ENCODE results near the gene RNF224.

Gene RNF224

DNA sequence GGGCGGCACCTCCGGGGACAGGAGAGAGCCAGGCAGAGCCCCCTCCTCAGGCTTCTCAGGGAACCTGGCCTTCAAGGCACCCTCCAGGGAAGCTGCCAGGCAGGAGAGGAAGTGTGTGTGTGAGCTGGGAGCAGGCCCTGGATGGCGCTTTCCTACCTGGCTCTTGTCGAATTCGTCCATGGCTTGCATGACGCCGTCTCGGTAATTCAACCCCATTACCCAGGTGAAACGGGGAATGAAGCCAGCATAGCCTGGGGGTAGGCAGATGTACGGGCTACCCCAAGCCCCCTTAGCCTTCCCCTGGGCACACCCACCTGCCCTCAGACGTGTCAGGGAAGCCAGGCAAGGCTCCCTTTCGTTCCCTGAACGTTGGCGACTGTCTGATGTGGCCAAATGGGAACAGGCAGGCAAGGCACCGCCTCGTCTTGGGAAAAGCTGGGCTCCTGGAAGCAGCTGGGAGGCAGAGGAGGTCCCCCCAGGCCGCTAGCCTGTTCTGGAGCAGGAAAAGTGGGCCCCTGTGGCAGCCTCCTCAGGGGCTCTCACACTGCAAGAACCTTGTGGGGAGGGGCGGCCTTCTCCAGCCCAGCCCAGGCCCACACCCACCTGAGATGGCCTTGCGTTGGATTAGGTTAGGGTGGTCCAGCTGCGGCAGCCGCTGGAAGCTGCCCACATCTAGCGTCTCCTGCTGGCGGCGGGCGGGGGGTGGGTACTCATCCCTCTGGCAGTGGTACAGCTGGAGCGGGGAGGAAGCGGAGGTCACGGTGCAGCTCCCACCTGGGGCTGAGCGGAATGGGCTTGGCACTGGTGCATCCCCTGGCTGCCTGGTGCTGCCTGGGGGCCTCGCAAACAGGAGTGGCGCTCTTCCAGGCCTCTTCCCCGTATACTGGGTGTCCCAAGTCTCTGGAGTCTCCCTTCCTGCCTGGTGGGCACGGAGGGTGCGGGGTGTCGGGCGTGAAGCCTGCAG lies 17.5 kb downstream of the RNF224 start:
- H3K9ac ChIP-seq (ENCODE audit: insufficient read length, low read depth) = peak overlapping the region; percentile 2

DNA sequence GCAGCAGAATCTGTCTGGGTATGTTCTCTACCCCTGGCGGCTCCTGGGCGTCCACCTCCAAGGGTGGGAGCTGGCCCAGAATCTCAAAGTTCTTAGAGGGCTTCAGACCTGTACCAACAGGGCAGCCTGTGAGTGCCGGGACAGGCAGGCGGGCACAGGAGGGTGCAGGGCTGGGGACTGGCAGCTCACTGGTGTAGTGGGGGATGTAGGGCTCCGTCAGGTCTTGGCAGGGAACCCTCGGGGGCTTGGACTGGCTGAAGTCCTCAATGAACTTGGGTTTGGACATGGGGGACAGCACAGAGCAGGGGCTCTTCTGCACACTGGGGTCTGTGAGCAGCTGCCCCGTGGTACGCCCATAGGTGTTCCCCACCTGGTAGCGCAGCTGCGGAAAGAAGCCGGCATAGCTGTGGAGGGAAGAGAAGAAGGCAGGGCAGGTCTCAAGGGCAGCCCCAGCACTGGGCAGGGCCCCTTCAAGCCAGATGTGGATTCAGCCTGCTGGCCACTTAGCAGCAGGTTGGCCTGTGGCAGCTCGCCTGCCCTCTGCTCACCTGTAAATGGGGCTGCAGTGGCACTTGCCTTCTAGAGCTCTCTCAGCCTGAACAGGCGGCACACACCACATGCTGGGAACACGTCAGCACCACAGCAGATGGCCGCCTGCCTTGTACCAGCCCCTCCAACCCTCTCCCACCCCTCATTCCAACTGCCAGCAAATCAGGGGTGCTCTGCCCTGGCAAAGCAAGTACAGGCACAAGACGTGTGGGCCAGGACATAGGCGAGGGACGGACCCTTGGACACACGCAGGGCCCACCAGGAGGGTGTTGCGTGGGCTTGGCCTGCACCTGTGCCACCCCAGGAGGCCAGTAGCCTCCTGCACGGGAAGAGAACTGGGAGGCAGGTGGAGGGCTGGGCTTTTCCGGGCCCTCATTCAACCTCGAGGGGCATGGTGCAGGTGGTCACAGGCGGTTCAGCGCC lies 18.4 kb downstream of the RNF224 start:
- H3K27me3 ChIP-seq (ENCODE audit: insufficient read depth, insufficient read length) = peaks cover 6% of the 10 kb centered on the region
- TF ChIP-seq YY1 (IDR thresholded peaks at IDR 0.05; ENCODE audit: insufficient read depth, insufficient read length) (no peak), ZNF274 (IDR thresholded peaks at IDR 0.05; ENCODE audit: low read depth, low read length) (no peak), SUZ12 (IDR thresholded peaks at IDR 0.05; ENCODE audit: extremely low read depth, insufficient read depth, insufficient read length) (no peak)
- DNase-seq (ENCODE audit: low read depth, low spot score) = no peak
- H3K9me3 ChIP-seq (ENCODE audit: insufficient read depth, low read length) = no peaks in the 10 kb centered on the region
- no peak overlapping the region for H3K9ac ChIP-seq (ENCODE audit: insufficient read length, low read depth)
- peaks cover 41% of the 10 kb centered on the region for H3K4me1 ChIP-seq (ENCODE audit: insufficient read depth, insufficient read length)
- H3K4me3 ChIP-seq (ENCODE audit: insufficient read length, low read depth) = no peak overlapping the region
- peaks cover 27% of the 10 kb centered on the region for H3K36me3 ChIP-seq (ENCODE audit: insufficient read depth, insufficient read length, low read length)

More for the DNA sequence above, 17.5 kb downstream of the RNF224 start:
- peaks cover 6% of the 10 kb centered on the region for H3K27me3 ChIP-seq (ENCODE audit: insufficient read depth, insufficient read length)
- peaks cover 37% of the 10 kb centered on the region for H3K4me1 ChIP-seq (ENCODE audit: insufficient read depth, insufficient read length)
- no peak for TF ChIP-seq YY1 (IDR thresholded peaks at IDR 0.05; ENCODE audit: insufficient read depth, insufficient read length)
- no peak for TF ChIP-seq SUZ12 (IDR thresholded peaks at IDR 0.05; ENCODE audit: extremely low read depth, insufficient read depth, insufficient read length)
- TF ChIP-seq ZNF274 (IDR thresholded peaks at IDR 0.05; ENCODE audit: low read depth, low read length) = no peak
- DNase-seq (ENCODE audit: low read depth, low spot score) = no peak
- no peaks in the 10 kb centered on the region for H3K9me3 ChIP-seq (ENCODE audit: insufficient read depth, low read length)
- no peak overlapping the region for H3K4me3 ChIP-seq (ENCODE audit: insufficient read length, low read depth)
- peaks cover 27% of the 10 kb centered on the region for H3K36me3 ChIP-seq (ENCODE audit: insufficient read depth, insufficient read length, low read length)

DNA sequence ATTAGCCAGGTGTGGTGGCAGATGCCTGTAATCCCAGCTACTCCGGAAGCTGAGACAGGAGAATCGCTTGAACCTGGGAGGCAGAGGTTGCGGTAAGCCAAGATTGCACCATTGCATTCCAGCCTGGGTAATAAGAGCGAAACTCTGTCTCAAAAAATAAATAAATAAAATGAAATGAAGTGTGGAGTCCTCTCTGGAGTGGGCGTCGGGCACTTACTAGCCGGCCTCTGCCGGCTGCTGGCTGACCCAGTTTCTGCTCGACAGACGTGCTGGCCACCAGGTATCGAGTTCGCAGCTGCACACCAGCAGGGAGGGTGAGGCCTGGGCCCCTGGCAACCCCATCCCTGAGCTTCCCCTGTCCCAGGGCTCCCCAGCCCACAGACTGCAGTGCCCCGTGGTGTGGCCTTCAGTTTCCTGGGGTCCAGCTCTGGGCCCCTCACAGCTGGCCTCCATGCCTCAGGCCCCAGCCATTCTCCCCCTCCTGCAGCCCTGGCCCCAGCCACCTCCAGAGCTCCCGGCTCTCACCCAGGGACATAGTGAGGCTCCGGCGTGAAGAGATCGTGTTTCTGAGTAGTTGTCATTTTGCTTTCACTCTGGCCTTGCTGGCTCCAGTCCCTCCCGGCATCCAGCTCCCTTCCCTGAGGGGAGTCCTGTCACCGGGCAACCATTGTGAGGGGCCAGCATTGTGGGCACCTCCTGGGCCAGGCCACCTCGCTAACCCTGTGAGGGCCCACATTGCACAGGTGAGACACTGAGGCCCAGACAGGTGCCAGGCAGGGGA lies 20.0 kb downstream of the RNF224 start:
- DNase-seq (ENCODE audit: low read depth, low spot score) = no peak
- TF ChIP-seq SUZ12 (IDR thresholded peaks at IDR 0.05; ENCODE audit: extremely low read depth, insufficient read depth, insufficient read length) (no peak), YY1 (IDR thresholded peaks at IDR 0.05; ENCODE audit: insufficient read depth, insufficient read length) (no peak), ZNF274 (IDR thresholded peaks at IDR 0.05; ENCODE audit: low read depth, low read length) (no peak)
- H3K4me3 ChIP-seq (ENCODE audit: insufficient read length, low read depth) = no peak overlapping the region
- peaks cover 18% of the 10 kb centered on the region for H3K36me3 ChIP-seq (ENCODE audit: insufficient read depth, insufficient read length, low read length)
- peak overlapping the region; percentile 39 for H3K9ac ChIP-seq (ENCODE audit: insufficient read length, low read depth)
- peaks cover 6% of the 10 kb centered on the region for H3K27me3 ChIP-seq (ENCODE audit: insufficient read depth, insufficient read length)
- no peaks in the 10 kb centered on the region for H3K9me3 ChIP-seq (ENCODE audit: insufficient read depth, low read length)
- H3K4me1 ChIP-seq (ENCODE audit: insufficient read depth, insufficient read length) = peaks cover 45% of the 10 kb centered on the region

DNA sequence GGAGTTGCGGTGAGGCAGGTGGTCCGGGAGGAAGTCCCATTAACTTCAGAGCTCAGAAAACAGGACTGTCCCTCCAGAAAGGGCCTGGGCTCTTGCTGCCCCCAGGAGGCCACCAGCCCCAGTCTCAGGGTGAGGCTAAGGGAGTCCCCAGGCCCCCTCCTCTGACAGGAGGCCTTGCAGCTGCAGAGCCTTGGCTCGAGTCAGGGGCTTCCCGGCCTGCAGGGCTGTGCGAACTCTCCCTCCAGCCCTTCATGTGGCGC lies 20.5 kb downstream of the RNF224 start:
- H3K36me3 ChIP-seq (ENCODE audit: insufficient read depth, insufficient read length, low read length) = peaks cover 13% of the 10 kb centered on the region
- DNase-seq (ENCODE audit: low read depth, low spot score) = no peak
- no peak overlapping the region for H3K4me3 ChIP-seq (ENCODE audit: insufficient read length, low read depth)
- peaks cover 6% of the 10 kb centered on the region for H3K27me3 ChIP-seq (ENCODE audit: insufficient read depth, insufficient read length)
- no peaks in the 10 kb centered on the region for H3K9me3 ChIP-seq (ENCODE audit: insufficient read depth, low read length)
- TF ChIP-seq ZNF274 (IDR thresholded peaks at IDR 0.05; ENCODE audit: low read depth, low read length) (no peak), YY1 (IDR thresholded peaks at IDR 0.05; ENCODE audit: insufficient read depth, insufficient read length) (no peak), SUZ12 (IDR thresholded peaks at IDR 0.05; ENCODE audit: extremely low read depth, insufficient read depth, insufficient read length) (no peak)
- peak overlapping the region; percentile 39 for H3K9ac ChIP-seq (ENCODE audit: insufficient read length, low read depth)
- H3K4me1 ChIP-seq (ENCODE audit: insufficient read depth, insufficient read length) = peaks cover 41% of the 10 kb centered on the region

DNA sequence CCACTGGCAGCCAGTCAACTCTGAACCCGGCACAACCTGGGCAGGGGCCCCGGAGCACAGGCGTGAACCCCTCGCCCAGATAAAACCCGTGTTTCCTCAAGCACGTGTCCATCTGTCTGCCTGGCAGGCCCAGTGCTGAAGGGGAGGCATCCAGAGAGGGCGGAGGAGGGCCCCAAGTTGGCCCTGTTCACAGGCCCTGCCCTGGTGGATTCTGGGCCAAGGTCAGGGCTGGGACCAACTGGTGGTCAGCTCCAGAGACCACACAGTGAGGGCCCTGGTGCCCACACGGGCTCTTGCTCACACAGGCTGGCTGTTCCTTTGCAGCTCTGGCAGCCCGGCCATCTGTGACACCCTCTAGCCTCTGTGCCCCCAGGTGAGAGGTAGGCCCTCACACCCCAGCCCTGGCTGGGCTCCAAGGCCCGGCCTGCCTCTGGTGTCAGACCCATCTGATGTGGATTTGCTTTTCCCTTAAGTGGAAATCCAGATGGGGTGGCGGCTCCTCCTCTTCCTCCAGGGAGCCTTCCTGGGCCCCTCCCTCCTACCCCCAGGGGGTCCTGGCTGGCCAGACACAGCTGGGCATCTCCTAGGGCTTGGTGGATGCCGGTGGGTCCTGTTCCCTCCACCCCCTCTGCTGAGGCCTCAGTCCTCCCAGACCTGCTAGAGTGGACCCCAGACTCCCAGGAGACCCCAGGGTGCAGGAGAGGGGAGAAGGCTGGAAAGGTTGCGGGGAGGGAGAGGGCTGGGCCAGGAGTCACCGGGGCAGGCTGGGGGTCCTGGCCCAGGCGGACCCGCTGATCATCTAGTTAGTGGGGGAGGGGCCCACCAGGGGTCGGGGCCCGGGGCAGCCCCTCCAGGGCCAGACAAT lies 23.3 kb downstream of the RNF224 start:
- H3K9me3 ChIP-seq (ENCODE audit: insufficient read depth, low read length) = no peaks in the 10 kb centered on the region
- no peak overlapping the region for H3K9ac ChIP-seq (ENCODE audit: insufficient read length, low read depth)
- no peak for DNase-seq (ENCODE audit: low read depth, low spot score)

DNA sequence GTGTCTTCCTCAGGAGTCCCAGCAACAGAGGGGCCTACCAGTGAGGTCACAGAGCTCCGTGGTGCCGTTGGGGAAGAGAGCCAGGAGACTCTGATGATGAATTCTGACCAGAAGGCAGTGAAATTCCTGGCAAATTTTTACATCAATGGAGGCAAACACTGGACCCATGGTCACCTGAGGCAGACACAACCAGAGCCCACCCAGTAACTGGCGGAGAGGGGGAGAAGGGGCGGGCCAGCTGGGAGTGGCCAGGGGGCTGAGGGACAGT lies 23.8 kb downstream of the RNF224 start, which contains the start of gene STPG3:
Gene STPG3 (plus strand): TSS at position 93 of the 268 bp plus-strand sequence. CDS start 1 bp downstream, at position 94.
- Histone ChIP-seq H3K4me3 (ENCODE audit: insufficient read length, low read depth) (no peak within 1 kb of the TSS), H3K36me3 (ENCODE audit: insufficient read depth, insufficient read length, low read length) (peaks cover 4% of the 10 kb centered on the region), H3K9ac (ENCODE audit: insufficient read length, low read depth) (peak within 1 kb of the TSS; percentile 57), H3K4me1 (ENCODE audit: insufficient read depth, insufficient read length) (peaks cover 43% of the 10 kb centered on the region), H3K9me3 (ENCODE audit: insufficient read depth, low read length) (no peaks in the 10 kb centered on the region), H3K27me3 (ENCODE audit: insufficient read depth, insufficient read length) (peaks cover under 1% of the 10 kb centered on the region)
- TF ChIP-seq YY1 (IDR thresholded peaks at IDR 0.05; ENCODE audit: insufficient read depth, insufficient read length) = no peak
- TF ChIP-seq SUZ12 (IDR thresholded peaks at IDR 0.05; ENCODE audit: extremely low read depth, insufficient read depth, insufficient read length) = no peak
- no peak for TF ChIP-seq ZNF274 (IDR thresholded peaks at IDR 0.05; ENCODE audit: low read depth, low read length)
- DNase-seq (ENCODE audit: low read depth, low spot score) = no peak

More for the DNA sequence above, 23.3 kb downstream of the RNF224 start:
- H3K36me3 ChIP-seq (ENCODE audit: insufficient read depth, insufficient read length, low read length) = no peaks in the 10 kb centered on the region
- H3K27me3 ChIP-seq (ENCODE audit: insufficient read depth, insufficient read length) = peaks cover 6% of the 10 kb centered on the region
- peaks cover 43% of the 10 kb centered on the region for H3K4me1 ChIP-seq (ENCODE audit: insufficient read depth, insufficient read length)
- TF ChIP-seq SUZ12 (IDR thresholded peaks at IDR 0.05; ENCODE audit: extremely low read depth, insufficient read depth, insufficient read length) (no peak), ZNF274 (IDR thresholded peaks at IDR 0.05; ENCODE audit: low read depth, low read length) (no peak), YY1 (IDR thresholded peaks at IDR 0.05; ENCODE audit: insufficient read depth, insufficient read length) (no peak)
- no peak overlapping the region for H3K4me3 ChIP-seq (ENCODE audit: insufficient read length, low read depth)

Data from NT2/D1 (cell line).